ENCODE data around the gene MECP2.

MECP2 gene

DNA sequence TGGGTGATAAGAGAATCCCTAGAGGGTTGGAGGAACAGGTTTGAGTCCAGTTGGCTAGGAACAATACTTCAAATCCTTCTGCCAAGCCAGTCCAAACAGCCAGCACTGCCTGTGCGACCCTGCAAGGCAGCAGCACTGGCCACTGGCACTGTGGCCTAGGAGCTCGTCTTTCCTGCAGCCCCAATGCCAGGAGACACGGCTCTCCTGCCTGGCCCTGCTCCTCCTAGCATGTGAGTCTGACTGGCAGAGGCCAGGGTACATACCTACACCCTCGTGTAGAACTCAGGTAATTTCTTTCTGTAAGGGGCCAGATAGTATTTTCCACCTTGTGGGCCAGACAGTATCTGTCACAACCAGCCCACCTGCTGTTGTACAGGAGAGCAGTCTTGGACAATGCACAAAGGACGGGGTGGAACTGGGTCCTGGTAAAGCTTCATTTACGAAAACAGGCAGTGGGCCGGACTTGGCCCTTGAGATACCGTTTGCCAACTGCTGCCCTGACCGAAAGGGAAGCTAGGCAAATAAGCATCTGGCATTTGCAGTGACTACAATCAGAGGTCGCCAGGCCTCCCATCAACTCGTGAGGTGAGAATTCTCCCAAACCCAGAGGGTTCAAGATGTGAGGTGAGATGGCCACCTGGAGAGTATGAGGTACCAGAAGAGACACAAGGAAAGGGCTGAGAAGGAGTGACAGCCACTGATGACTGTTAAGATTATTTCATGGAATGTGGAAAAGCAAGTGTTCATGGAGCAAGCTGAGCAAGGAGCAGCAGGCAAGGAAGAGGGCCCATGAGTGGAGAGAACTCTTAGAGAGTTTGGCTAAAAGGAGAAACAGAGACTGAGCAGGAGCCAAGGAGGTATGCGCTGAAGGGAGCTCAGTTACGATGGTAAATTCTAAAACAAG, 48.1 kb downstream of the MECP2 start:
- in situ Hi-C loops (cut with MboI; ENCODE audit: low sequenced_read_pairs, unreplicated experiment) = no loop called here
- TF ChIP-seq, protein P1, sequence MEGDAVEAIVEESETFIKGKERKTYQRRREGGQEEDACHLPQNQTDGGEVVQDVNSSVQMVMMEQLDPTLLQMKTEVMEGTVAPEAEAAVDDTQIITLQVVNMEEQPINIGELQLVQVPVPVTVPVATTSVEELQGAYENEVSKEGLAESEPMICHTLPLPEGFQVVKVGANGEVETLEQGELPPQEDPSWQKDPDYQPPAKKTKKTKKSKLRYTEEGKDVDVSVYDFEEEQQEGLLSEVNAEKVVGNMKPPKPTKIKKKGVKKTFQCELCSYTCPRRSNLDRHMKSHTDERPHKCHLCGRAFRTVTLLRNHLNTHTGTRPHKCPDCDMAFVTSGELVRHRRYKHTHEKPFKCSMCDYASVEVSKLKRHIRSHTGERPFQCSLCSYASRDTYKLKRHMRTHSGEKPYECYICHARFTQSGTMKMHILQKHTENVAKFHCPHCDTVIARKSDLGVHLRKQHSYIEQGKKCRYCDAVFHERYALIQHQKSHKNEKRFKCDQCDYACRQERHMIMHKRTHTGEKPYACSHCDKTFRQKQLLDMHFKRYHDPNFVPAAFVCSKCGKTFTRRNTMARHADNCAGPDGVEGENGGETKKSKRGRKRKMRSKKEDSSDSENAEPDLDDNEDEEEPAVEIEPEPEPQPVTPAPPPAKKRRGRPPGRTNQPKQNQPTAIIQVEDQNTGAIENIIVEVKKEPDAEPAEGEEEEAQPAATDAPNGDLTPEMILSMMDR (IDR thresholded peaks at IDR 0.05; ENCODE audit: borderline replicate concordance, control extremely low read depth, extremely low read depth, insufficient read depth, missing control alignments) = no peak

DNA sequence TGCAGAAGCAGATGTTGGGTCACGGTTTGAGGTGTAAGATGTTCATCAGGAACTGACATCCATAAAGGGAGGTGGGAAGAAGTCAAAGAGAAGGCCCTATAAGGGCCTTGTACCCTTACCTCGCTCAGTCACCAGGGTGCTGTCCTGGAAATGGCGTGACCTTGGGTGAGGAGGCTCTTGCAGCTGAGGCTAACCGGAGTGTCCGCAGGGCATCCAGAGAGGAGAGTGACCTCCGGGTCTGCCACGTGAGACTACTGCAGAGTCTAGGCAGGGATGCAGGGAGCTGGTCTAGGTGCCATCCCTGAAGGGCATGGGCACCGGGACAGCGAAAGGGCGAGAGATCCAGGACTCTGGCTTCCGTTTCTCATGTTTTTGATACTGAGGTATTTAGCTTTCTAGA, 49.1 kb downstream of the MECP2 start:
- in situ Hi-C loops (cut with MboI; ENCODE audit: low sequenced_read_pairs, unreplicated experiment) = no loop called here
- TF ChIP-seq, protein P1 (IDR thresholded peaks at IDR 0.05; ENCODE audit: borderline replicate concordance, control extremely low read depth, extremely low read depth, insufficient read depth, missing control alignments) = no peak
- no peak for DNase-seq (ENCODE audit: low spot score)

More for the DNA sequence above, 48.1 kb downstream of the MECP2 start:
- DNase-seq (ENCODE audit: low spot score) = no peak

DNA sequence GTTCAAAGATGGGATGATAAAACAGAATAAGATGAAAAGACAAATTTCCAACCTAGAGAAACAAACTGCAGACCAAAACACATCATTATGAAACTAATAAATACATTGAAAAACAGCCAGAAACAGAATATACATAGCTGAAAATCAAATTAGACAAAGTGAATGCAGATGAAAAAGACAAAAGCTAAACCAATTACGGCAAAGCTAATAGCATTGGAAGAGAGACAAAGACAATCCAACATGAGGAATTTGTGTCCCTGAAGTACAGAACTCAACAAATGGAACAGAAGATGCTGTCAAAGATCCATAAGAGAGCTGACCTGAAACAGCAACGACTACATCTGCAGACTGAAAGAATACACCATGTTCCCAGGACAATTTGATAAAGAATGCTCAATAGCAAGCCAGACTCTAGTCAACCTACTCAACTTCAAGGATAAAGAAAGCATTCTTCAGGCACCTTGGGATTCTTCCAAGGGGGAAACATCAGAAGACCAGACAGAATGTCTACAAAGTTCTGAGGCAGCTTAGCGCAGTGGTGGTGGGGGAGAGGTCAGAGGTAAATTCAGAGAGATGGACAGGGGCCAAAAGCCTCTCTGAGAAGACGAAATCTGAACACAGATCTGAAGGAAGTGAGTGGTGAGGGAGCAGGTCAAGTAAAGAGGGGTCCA, 50.4 kb downstream of the MECP2 start:
- in situ Hi-C loops (cut with MboI; ENCODE audit: low sequenced_read_pairs, unreplicated experiment) = no loop called here

DNA sequence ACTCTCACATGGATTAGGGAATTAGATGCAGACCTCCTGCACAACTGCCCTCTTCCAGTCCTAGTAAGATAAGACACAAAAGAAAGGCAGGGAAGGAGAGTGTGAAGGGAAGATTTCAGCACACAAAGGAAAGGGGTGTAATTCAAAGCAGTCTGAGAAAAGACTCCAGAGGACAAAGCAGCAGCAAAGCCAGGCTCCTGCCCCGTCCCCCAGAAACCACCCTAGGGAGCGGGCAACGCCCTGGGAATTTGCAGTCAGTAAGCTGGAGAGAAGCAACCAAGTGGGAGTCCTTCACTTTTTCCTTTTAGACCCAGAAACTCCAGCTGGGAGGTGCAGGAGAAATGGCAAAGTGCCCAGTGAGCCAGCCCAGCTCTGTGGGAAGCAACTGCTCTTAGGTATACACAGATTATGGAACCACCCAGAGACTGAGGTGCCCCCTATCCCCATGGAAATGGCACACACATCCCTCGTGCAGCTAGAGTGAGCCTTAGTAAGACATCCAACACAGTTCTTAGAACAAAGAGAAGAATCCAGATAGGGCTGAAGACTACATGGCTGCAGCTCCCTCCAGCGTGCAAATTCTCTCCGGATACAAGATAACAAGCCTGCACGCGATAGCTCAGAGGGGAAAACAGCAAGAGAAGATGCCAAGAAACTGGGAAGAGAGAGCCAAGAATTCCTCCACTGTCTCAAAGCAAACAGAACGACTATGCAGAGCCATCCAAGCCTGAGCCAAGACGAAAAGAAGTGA, 51.3 kb downstream of the MECP2 start:
- TF ChIP-seq, protein P1 (IDR thresholded peaks at IDR 0.05; ENCODE audit: borderline replicate concordance, control extremely low read depth, extremely low read depth, insufficient read depth, missing control alignments) = no peak
- DNase-seq (ENCODE audit: low spot score) = no peak
- in situ Hi-C loops (cut with MboI; ENCODE audit: low sequenced_read_pairs, unreplicated experiment) = no loop called here

More for the DNA sequence above, 50.4 kb downstream of the MECP2 start:
- TF ChIP-seq, protein P1 (IDR thresholded peaks at IDR 0.05; ENCODE audit: borderline replicate concordance, control extremely low read depth, extremely low read depth, insufficient read depth, missing control alignments) = no peak
- no peak for DNase-seq (ENCODE audit: low spot score)

DNA sequence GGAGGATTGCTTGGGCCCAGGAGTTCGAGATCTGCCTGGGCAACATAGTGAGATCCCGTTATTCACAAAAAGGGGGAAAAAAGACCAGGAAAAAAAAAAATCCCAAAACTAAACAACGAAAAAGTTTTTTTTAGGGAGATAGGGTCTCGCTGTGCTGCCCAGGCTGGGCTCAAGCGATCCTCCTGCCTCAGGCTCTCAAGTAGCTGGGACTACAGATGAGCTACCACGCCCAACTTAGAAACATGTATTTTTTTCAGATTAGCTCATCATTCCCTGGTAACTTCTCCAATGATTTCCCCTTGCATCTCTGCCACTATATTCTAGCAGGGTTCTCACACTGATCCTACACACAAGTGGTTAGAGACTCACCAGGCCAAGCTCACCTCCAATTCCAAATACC, 53.4 kb downstream of the MECP2 start:
- TF ChIP-seq, protein P1 (IDR thresholded peaks at IDR 0.05; ENCODE audit: borderline replicate concordance, control extremely low read depth, extremely low read depth, insufficient read depth, missing control alignments) = no peak
- DNase-seq (ENCODE audit: low spot score) = no peak
- in situ Hi-C loops (cut with MboI; ENCODE audit: low sequenced_read_pairs, unreplicated experiment) = no loop called here

Data from GM13976 (cell line).